Fibroblast of gingiva (primary cell): Measurements from ENCODE around the gene GMIP.
A peak's percentile ranks its signal among the peaks of the same experiment; 100 is the strongest.

Source experiments
- DNase-seq: peaks from one replicate; pipeline ENCODE4 v3.0.0-alpha.2; 2011; ENCODE audit warnings: low read depth

The GMIP gene

GRCh38 chr19:19635313-19635702, 8.1 kb downstream of the GMIP start:
- no peak for DNase-seq

DNA sequence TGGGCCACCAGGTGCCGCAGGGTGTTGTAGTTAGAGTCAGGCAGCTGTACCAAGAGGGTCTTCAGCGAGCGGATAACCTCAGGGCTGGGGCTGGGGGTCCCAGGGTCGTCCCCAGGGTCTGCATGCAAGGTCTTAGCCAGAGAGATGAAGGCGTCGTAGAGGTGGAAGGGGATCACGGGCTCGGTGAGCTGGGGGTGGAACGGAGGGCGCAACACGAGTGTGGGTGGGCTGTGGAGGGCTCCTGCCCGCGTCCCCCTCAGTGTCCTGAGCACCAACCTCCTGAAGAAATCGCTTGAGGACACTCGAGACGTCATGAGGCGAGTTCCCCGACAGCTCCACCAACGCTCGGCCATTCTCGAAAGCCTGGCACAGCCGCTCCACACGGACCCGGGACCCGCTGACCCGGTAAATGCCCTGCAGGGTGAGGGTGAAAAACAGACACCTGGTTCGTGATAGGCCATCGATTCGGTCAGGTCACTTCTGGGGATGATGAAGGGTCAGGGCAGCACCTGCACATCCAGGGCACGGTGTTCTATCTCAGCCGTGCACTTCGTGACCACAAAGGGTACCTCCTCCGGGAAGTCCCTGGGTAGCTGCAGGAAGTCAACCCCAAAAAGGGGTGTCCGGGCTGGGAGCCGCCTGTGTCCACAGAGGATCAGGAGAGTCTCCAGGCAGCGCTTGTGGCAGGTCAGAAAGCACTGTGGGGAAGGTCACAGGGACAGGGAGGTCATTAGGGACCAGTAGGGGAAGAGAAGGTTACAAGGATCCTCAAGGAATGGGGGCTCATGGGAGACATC, 8.7 kb downstream of the GMIP start:
- no peak for DNase-seq

- no peak for DNase-seq
These were observed 9.5 kb downstream of the GMIP start for GRCh38 chr19:19633711-19634515.

- DNase-seq, result no peak
These were observed 10.8 kb downstream of the GMIP start for GRCh38 chr19:19632661-19633060.

DNA sequence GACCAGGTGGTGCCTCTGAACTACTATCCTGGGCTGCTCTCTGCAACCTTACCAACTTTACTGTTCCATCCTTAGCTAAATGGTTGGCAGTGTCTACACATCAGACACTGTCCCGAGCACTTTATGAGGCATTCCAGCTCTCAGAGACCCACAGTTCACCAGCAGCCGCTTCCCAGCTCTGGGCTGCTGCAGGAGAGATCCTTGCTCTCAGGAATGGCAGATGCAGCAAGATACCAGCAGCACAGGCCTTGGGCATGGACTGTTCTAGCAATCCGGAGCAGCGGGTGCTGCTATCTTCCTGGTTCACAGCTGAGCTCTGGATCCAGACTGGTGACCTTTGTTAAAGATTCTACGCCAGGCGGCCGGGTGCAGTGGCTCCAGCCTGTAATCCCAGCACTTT, 12.1 kb downstream of the GMIP start:
- no peak for DNase-seq

DNA sequence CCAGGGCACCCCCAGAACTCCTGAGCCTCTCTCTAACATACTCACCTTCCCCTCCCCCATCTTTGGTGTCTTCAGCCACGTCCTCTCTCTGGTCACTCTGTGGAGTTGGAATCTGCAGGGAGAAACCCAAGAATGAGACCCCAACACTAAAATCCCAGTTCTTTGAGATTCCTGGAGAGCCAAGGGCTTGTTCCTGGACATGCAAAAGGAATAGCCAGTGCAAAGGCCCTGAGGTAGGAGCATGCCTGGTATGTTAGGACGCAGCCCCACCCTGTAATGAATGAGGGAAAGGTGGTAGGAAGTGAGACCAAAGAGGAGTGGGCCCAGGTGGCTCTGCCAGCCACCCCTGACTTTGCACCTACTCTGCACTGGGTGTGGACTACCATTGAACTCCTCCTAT, 13.0 kb downstream of the GMIP start:
- DNase-seq, result no peak

DNA sequence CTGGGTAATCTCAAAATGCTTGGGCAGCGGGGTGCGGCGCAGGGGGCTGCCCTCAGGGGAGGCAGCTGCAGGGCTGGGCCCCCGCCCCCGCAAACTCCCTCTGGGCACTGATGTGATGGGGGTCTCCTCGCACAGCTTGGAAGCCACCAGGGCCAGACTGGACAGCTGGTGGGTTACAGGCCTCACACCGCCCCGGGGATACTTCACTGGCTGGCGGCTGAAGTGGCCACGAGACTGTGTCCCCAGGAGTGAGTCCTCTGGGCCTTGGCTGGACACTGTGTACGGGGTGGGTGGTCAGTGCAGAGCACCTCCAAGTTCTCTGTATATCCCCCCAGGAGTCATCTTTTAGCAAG, 13.4 kb downstream of the GMIP start:
- no peak for DNase-seq

DNA sequence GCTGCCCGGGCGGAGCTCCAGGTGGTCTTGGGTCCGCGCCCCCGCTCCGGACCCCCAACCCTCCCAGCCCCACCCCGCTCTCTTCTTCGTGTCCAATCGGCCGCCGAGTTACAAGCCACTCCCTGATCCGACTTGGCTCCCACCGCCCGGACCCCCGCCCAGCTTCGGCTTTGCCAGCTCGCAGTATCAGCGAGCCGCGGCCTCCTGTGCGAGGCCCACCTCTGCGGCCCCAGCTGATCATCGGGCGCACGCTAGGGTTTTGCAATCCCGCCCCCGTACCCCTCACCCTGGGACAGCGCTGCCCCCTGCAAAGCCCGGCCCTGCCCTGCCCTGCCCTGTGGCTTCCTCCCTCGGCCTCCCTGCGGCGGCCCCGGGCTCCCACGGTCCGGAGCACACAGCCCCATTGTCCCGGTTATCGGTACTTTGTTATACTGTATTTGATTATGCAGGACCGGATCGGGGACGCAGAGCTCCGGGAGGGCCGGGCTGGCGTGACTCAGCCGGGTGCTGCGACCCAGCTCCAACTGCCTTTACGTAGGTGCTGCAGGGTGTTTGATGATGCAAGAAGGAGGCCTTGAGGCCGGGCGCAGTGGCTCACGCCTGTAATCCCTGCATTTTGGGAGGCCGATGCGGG, 14.8 kb downstream of the GMIP start:
- DNase-seq, result peak; percentile 26

DNA sequence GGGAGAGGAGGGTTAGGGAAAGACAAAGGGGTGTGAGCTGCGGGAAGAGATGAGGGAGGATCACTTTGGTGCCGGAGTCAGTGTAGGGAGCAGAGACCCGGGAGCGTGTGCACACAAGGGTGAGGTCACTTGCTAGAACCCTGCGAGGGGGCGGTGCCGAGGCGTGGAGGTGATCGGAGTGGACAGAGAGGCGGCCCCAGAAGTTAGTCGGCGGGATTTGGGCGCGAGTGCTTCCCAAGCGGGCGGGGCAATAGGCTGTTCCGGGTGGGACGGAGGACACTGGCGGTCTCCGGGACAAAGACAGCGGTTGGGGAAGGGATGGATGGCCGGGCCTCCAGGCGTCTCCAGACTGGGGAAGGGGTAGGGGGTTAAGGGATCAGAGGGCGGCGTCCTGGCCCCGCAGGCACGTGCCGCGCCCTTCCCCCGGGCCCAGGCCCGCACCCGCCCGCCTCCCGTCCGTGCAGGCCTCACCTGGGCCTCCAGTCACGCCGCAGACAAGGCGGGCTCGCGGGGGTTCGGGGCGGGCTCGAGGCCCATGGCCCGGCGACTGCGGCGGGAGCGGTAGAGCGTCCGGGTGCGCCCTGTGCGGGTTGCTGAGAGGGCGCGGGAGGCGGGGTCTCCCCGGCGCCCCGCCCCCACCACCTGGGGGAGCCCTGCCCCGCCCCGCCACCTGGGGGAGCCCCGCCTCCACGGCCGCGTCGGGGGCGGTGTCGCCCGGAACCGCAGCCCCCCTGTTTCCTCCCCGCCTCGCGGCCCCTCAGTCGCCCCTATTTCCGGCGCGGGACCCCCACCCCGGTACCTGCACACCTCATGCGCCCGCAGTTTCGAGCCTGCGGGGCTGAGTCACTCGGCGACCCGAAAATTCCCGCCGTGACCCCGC, 15.6 kb downstream of the GMIP start, which contains the start of gene LPAR2:
Gene LPAR2, minus strand, starts transcription at position 600 of the 880 bp plus-strand sequence. CDS start 945 bp downstream, outside the sequence.
- no peak for DNase-seq

GRCh38 chr19:19626516-19627472, 16.7 kb downstream of the GMIP start:
- no peak for DNase-seq

- no peak for DNase-seq
These were observed 19.4 kb downstream of the GMIP start for GRCh38 chr19:19624032-19624570.

GRCh38 chr19:19623383-19623782, 20.1 kb downstream of the GMIP start:
- no peak for DNase-seq

- no peak for DNase-seq
These were observed 23.6 kb downstream of the GMIP start for GRCh38 chr19:19619849-19620210.

DNA sequence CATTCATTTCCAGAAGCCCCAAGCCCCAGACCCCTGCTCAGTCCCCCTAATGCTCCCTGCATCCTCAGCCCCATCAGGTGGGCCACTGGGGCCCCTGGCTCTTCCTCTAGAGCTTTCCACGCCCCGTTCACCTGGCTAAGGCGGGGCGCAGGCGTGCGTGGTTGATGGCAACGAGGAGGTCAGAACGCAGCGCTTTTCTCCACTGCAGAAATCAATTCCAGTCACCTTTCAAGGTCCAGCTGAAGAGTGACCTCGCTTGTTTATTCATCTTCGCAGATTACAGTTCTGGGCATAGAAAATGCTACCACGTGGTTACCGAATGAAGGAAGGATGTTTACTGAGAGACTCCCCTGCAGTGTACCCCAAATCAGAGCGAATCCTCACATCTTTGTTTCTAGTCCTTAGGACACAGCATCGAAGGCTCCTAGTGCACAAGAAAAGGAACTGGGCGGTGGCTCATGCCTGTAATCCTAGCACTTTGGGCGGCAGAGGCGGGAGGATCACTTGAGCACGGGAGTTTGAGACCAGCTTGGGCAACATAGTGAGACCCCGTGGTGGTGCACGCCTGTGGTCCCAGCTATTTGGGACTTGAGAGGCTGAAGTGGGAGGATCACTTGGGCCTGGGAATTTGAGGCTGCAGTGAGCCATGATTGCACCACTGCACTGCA, 24.1 kb downstream of the GMIP start:
- no peak for DNase-seq

GRCh38 chr19:19618219-19619051, 25.0 kb downstream of the GMIP start, which contains the start of gene PBX4:
Gene PBX4, minus strand, starts transcription at chr19:19618687. Its CDS starts 58 bp downstream, at chr19:19618629.
- peak; percentile 90 for DNase-seq

GRCh38 chr19:19615086-19615485, 28.4 kb downstream of the GMIP start:
- DNase-seq, result no peak

GRCh38 chr19:19613506-19613905, 30.0 kb downstream of the GMIP start:
- DNase-seq, result peak; percentile 42

DNA sequence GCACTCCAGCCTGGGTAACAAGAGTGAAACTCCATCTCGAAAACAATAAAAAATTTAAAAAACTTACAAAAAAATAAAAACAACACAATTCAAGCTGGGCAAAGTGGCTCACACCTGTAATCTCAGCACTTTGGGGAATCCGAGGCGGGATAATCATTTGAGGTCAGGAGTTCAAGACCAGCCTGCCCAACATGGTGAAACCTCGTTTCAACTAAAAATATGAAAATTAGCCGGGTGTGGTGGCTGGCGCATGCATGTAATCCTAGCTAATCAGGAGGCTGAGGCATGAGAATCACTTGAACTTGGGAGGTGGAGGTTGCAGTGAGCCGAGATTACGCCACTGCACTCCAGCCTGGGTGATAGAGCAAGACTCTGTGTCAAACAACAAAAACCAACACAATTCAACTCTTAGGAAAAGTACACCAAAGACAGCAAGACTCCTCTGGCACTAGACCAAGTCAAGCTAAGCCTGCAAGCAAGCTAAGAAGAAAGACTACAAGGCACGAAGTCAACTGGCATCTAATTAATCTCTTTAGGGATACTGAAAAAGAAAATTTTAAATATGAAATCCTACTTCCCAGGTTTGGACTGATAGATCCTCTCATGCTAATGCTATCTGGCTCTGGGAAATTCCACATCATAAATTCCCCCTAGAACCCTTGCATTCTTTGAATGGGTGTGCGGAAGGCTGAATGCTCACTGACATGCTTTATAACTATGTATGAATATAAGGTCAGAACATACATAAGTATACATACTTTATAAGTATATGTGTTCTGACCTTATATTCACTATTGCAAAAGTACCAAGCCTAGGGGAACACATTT, 32.9 kb downstream of the GMIP start:
- no peak for DNase-seq
